K562 (cell line): ENCODE results near the gene SMG7. TPM values are rescaled to one million over a fixed set of nuclear protein-coding genes. Genes with fewer than 3 reads are reported as not detected.

Experiments
- CBX3 ChIP-seq, 2 experiments: IDR thresholded peaks; 1 replicate in 1 of 2; 2 replicates in 1 of 2; pipeline ENCODE4 v1.6.1; 2012; ENCODE audit warnings: inconsistent platforms in 2 of 2, low read length in 2 of 2, borderline replicate concordance in 1 of 2, control low read depth in 1 of 2
- CGGBP1 ChIP-seq: fragments of 250-450 bp; sonication (Bioruptor Pico); IDR thresholded peaks from 2 replicates; pipeline ENCODE4 v1.9.0; 2021; ENCODE audit warnings: mild to moderate bottlenecking
- E2F6 ChIP-seq, 2 experiments: IDR thresholded peaks; 2 replicates each; pipeline ENCODE4 v1.6.1; 2011; ENCODE audit warnings: borderline replicate concordance in 1 of 2, control low read depth in 1 of 2, low read depth in 1 of 2, low read length in 1 of 2, mild to moderate bottlenecking in 1 of 2, mixed read lengths in 1 of 2, moderate library complexity in 1 of 2; ENCODE audit not compliant: insufficient read depth in 1 of 2, insufficient read length in 1 of 2, poor library complexity in 1 of 2, severe bottlenecking in 1 of 2; ENCODE audit errors: extremely low read depth in 1 of 2
- EZH2 ChIP-seq: IDR thresholded peaks from 2 replicates; pipeline ENCODE4 v1.6.1; 2012; ENCODE audit warnings: low read depth, mild to moderate bottlenecking, inconsistent platforms, low read length, borderline replicate concordance
- GABPB1 ChIP-seq: sonication (generic); formaldehyde crosslinking; IDR thresholded peaks from 2 replicates; pipeline ENCODE4 v1.8.0; 2022; ENCODE audit warnings: mild to moderate bottlenecking, missing genetic modification reagents
- HOMEZ ChIP-seq: fragments of 250-450 bp; sonication (Bioruptor Pico); IDR thresholded peaks from 2 replicates; pipeline ENCODE4 v1.4.0; 2020; ENCODE audit warnings: mild to moderate bottlenecking, moderate library complexity
- IRF9 ChIP-seq: fragments of 450-650 bp; IDR thresholded peaks from 2 replicates; pipeline ENCODE4 v1.6.1; 2016; ENCODE audit warnings: missing biosample characterization, missing genetic modification characterization
- KLF10 ChIP-seq: fragments of 250-450 bp; sonication (Bioruptor Pico); IDR thresholded peaks from 2 replicates; pipeline ENCODE4 v1.6.1; 2021; ENCODE audit warnings: matching md5 sums
- KLF13 ChIP-seq: fragments of 450-650 bp; IDR thresholded peaks from 2 replicates; pipeline ENCODE4 v1.6.1; 2016; ENCODE audit warnings: missing genetic modification characterization, low read depth, mild to moderate bottlenecking, missing compliant biosample characterization, moderate library complexity, borderline replicate concordance
- MAFF ChIP-seq: IDR thresholded peaks from 2 replicates; pipeline ENCODE4 v1.6.1; 2012; ENCODE audit warnings: low read length, improper control_type of control experiment
- MEF2A ChIP-seq: IDR thresholded peaks from 2 replicates; pipeline ENCODE4 v1.6.1; 2011; ENCODE audit warnings: low read depth, mild to moderate bottlenecking, low read length, moderate library complexity; ENCODE audit not compliant: control insufficient read depth
- MTA3 ChIP-seq: fragments of 450-650 bp; formaldehyde crosslinking; IDR thresholded peaks from 2 replicates; pipeline ENCODE4 v1.6.1; 2017; ENCODE audit warnings: mild to moderate bottlenecking, borderline replicate concordance
- POLR2H ChIP-seq: IDR thresholded peaks from 2 replicates; pipeline ENCODE4 v1.6.1; 2016; ENCODE audit warnings: missing genetic modification characterization, low read depth, mild to moderate bottlenecking, control low read depth, missing compliant biosample characterization, moderate library complexity
- RHOXF2B ChIP-seq: fragments of 250-450 bp; sonication (Bioruptor Pico); conservative IDR thresholded peaks from 2 replicates; pipeline ENCODE4 v1.5.1; 2021
- SIN3A ChIP-seq, 2 experiments: fragments of 150-350 bp in 1 of 2; IDR thresholded peaks; 2 replicates each; pipeline ENCODE4 v1.6.1; 2011 to 2016; ENCODE audit warnings: borderline replicate concordance in 2 of 2, low read depth in 2 of 2, low read length in 2 of 2, mild to moderate bottlenecking in 2 of 2, moderate library complexity in 2 of 2; ENCODE audit not compliant: control insufficient read depth in 1 of 2
- TARDBP ChIP-seq: fragments of 450-650 bp; IDR thresholded peaks from 2 replicates; pipeline ENCODE4 v1.6.1; 2016
- TGIF2 ChIP-seq: sonication (generic); formaldehyde crosslinking; IDR thresholded peaks from 2 replicates; pipeline ENCODE4 v1.8.1; 2022; ENCODE audit warnings: mild to moderate bottlenecking, missing genetic modification reagents, moderate library complexity
- ZFP1 ChIP-seq: fragments of 450-650 bp; formaldehyde crosslinking; IDR thresholded peaks from 2 replicates; pipeline ENCODE4 v1.4.0; 2020; ENCODE audit warnings: mild to moderate bottlenecking, mixed read lengths
- ZFP30 ChIP-seq: fragments of 250-450 bp; sonication (Bioruptor Pico); IDR thresholded peaks from 2 replicates; pipeline ENCODE4 v1.8.0; 2022; ENCODE audit warnings: moderate library complexity, mild to moderate bottlenecking, inconsistent platforms, borderline replicate concordance
- ZNF511 ChIP-seq: sonication (generic); formaldehyde crosslinking; IDR thresholded peaks from 2 replicates; pipeline ENCODE4 v1.8.0; 2022; ENCODE audit warnings: mild to moderate bottlenecking, missing genetic modification reagents
- ZNF561 ChIP-seq: fragments of 450-650 bp; formaldehyde crosslinking; conservative IDR thresholded peaks from 2 replicates; pipeline ENCODE4 v1.4.0; 2020; ENCODE audit warnings: mild to moderate bottlenecking, moderate library complexity
- polyA plus RNA-seq, 8 experiments: library from polyadenylated mRNA; depleted of rRNA in 4 of 8; stranded (reverse) in 5 of 8; unstranded in 3 of 8; fragments of >200 nt; fragmentation: Nextera tagmentation in 2 of 8; fragmentation: Illumina TruSeq in 1 of 8; extraction: Ambion mirVana in 2 of 8; extraction: Trizol in 1 of 8; gene quantifications; 2 replicates each; pipeline versions ENCODE4 v1.2.1 to v1.2.3, GENCODE V29; 2011 to 2014; ENCODE audit warnings: inconsistent platforms in 1 of 8, missing spikeins in 1 of 8
- total RNA-seq, 7 experiments: library from RNA; depleted of rRNA in 6 of 7; stranded (reverse); fragments of >200 nt in 6 of 7; fragmentation: Illumina TruSeq in 2 of 7; extraction: Trizol in 2 of 7; gene quantifications; 2 replicates each; pipeline versions ENCODE4 v1.2.1 to v1.2.3, GENCODE V29; 2011 to 2021; ENCODE audit warnings: low replicate concordance in 1 of 7

The SMG7 gene
- total and polyA plus RNA-seq, 9 of the 15 experiments (the other 6 are each of a cell fraction or from before 2014, with no cell fraction given) = 12.4 to 74.6 (median 29.0) TPM

- TF ChIP-seq MEF2A (peak; percentile 45; the same call in 1 of the 2 replicates), RHOXF2B (peak; percentile 80), CGGBP1 (0 out of 2 replicates have a peak, but pooled peaks have one; percentile 80), ZNF561 (0 out of 2 replicates have a peak, but pooled peaks have one; percentile 21), MTA3 (peak; percentile 81; the same call in 1 of the 2 replicates), SIN3A (IDR thresholded peaks at IDR 0.05; ENCODE audit: borderline replicate concordance in 2 of 2, control insufficient read depth in 1 of 2, low read depth in 2 of 2, low read length in 2 of 2) (0 out of 4 replicates have a peak, but pooled peaks of 1 of the 2 experiments have one; percentile 20), POLR2H (tag) (no peak), EZH2 (no peak), ZFP30 (no peak), CBX3 (IDR thresholded peaks at IDR 0.05; ENCODE audit: borderline replicate concordance in 1 of 2, low read length in 2 of 2) (peak in 1 of 2 experiments; percentile 92; a peak in 2 of 3 replicates), ZFP1 (CRISPR knock-in tag) (no peak), E2F6 (IDR thresholded peaks at IDR 0.05; ENCODE audit: borderline replicate concordance in 1 of 2, extremely low read depth in 1 of 2, insufficient read depth in 1 of 2, insufficient read length in 1 of 2, low read depth in 1 of 2, low read length in 1 of 2, poor library complexity in 1 of 2, severe bottlenecking in 1 of 2) (peak; percentile 88 to 90), TARDBP (0 out of 2 replicates have a peak, but pooled peaks have one; percentile 80), ZNF511 (no peak), KLF10 (CRISPR knock-in tag) (no peak), GABPB1 (CRISPR knock-in tag) (peak; percentile 99), MAFF (peak; percentile 25), KLF13 (tag) (peak; percentile 87), TGIF2 (no peak), HOMEZ (CRISPR knock-in tag) (peak; percentile 83; the same call in 1 of the 2 replicates), IRF9 (peak; percentile 83; the same call in 1 of the 2 replicates)
Observed at GRCh38 chr1:183471743-183472487, 384 bp upstream of the SMG7 start (continued).
